ENCODE results near the gene MISP. TPM values are rescaled to one million over a fixed set of nuclear protein-coding genes. Genes with fewer than 3 reads are reported as not detected.

Gene MISP
- total and polyA plus RNA-seq, 2 donors (not counting 1 experiment from before 2014, with no cell fraction given) = not detected

DNA sequence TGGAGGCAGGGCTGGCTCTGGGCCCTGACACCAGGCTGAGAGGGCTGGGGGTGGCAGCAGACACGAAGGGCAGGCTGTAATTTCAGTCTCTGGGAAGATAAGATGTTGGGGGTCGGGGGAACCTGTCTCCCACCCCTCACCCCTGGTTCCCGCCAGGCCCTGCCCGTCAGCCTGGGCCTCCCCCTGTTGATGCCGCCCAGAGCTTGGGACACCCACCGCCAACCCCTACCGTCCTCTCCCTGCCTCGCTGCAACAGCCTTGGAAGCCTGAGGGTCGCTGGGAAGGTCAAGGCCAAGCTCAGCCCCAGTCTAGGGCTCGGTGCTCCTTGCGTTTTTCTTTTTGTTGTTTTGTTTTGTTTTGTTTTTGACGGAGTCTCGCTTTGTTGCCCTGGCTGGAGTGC is 27.7 kb upstream of the MISP start:
- DNase-seq (no peak), ATAC-seq (ENCODE audit: low read depth) (no peak)
- Mint-ChIP-seq H3K4me3 (no peak overlapping the region), H3K27ac (no peak overlapping the region), H3K27me3 (peaks cover 6% of the 10 kb centered on the region), H3K4me1 (peaks cover 11% of the 10 kb centered on the region), H3K9me3 (ENCODE audit: insufficient read depth) (no peaks in the 10 kb centered on the region)
- Histone ChIP-seq H3K9ac (ENCODE audit: low read length) (no peak overlapping the region), H3K36me3 (replicated peaks in 1 of 2; ENCODE audit: control extremely low read depth in 1 of 2, control insufficient read depth in 1 of 2, extremely low read depth in 1 of 2, insufficient read depth in 2 of 2, low read length in 1 of 2) (no peaks in the 10 kb centered on the region), H3K9me3 (ENCODE audit: control extremely low read depth in 1 of 3, control insufficient read depth in 2 of 3, insufficient read depth in 1 of 3, low read length in 2 of 3) (peaks cover 0 to 7% (median 0%) of the 10 kb centered on the region in 3 donors), H3K27me3 (replicated peaks in 1 of 4; ENCODE audit: control extremely low read depth in 1 of 4, control insufficient read depth in 3 of 4, insufficient read depth in 4 of 4, low read length in 3 of 4) (peaks cover 0 to 33% (median 6%) of the 10 kb centered on the region in 4 experiments), H4K20me1 (ENCODE audit: control insufficient read depth, insufficient read depth, low read length, poor library complexity, severe bottlenecking) (no peaks in the 10 kb centered on the region), H3K79me2 (ENCODE audit: control insufficient read depth, insufficient read depth, low read length) (no peaks in the 10 kb centered on the region), H3K4me1 (ENCODE audit: control insufficient read depth in 2 of 2, insufficient read depth in 2 of 2, low read length in 2 of 2) (peaks cover 14 to 22% of the 10 kb centered on the region in 2 donors), H3K27ac (ENCODE audit: low read length in 2 of 2) (no peak overlapping the region), H3K4me3 (ENCODE audit: control extremely low read depth in 1 of 5, extremely low read depth in 1 of 5, insufficient read depth in 1 of 5, low read depth in 2 of 5, low read length in 4 of 5) (no peak overlapping the region), H2AFZ (ENCODE audit: insufficient read depth, low read depth, low read length, poor library complexity, severe bottlenecking) (no peak overlapping the region), H3K4me2 (replicated peaks; ENCODE audit: low read depth, low read length, poor library complexity, severe bottlenecking) (peak overlapping the region; percentile 66)
- TF ChIP-seq, protein P1, sequence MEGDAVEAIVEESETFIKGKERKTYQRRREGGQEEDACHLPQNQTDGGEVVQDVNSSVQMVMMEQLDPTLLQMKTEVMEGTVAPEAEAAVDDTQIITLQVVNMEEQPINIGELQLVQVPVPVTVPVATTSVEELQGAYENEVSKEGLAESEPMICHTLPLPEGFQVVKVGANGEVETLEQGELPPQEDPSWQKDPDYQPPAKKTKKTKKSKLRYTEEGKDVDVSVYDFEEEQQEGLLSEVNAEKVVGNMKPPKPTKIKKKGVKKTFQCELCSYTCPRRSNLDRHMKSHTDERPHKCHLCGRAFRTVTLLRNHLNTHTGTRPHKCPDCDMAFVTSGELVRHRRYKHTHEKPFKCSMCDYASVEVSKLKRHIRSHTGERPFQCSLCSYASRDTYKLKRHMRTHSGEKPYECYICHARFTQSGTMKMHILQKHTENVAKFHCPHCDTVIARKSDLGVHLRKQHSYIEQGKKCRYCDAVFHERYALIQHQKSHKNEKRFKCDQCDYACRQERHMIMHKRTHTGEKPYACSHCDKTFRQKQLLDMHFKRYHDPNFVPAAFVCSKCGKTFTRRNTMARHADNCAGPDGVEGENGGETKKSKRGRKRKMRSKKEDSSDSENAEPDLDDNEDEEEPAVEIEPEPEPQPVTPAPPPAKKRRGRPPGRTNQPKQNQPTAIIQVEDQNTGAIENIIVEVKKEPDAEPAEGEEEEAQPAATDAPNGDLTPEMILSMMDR (IDR thresholded peaks at IDR 0.05) = no peak
- TF ChIP-seq EZH2 (IDR thresholded peaks at IDR 0.05; ENCODE audit: borderline replicate concordance, insufficient read depth, low read depth, low read length, poor library complexity, severe bottlenecking) = no peak
- WGBS (ENCODE audit: insufficient coverage) = 83% methylated on average over 4 of the region's 13 CpGs
- intact Hi-C loops (cut with micrococcal nuclease) = no loop called here
- ChIA-PET POLR2A (interaction anchor here (0.6 kb wide), 1 partner anchor 946 kb away, joined by 6 read pairs; no protein-coding TSS in a partner anchor), CTCF (interaction anchor here (0.6 to 1.3 kb wide), 3 partner anchors 11 to 95 kb away, joined by 3 read pairs; no protein-coding TSS in a partner anchor)

DNA sequence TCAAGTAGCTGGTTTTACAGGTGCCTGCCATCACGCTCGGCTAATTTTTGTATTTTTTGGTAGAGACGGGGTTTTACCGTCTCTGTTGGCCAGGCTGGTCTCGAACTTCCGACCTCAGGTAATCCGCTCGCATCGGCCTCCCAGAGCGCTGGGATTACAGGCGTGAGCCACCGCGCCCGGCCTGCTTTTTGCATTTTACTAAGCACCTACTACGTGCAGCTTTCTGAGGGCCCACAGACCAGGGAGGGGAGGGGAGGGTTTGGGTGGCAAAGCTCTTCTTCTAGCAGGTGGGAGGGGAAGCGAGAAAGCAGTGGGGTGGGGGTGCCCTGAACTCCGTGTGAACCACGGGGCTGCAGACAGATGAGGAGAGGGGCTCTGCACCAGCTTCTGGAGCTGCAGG is 27.2 kb upstream of the MISP start:
- Mint-ChIP-seq H3K27ac (no peak overlapping the region), H3K9me3 (ENCODE audit: insufficient read depth) (no peaks in the 10 kb centered on the region), H3K4me1 (peaks cover 11% of the 10 kb centered on the region), H3K4me3 (no peak overlapping the region), H3K27me3 (peaks cover 6% of the 10 kb centered on the region)
- no peak overlapping the region for H3K9ac ChIP-seq (ENCODE audit: low read length)
- peaks cover 0 to 7% (median 0%) of the 10 kb centered on the region in 3 donors for H3K9me3 ChIP-seq (ENCODE audit: control extremely low read depth in 1 of 3, control insufficient read depth in 2 of 3, insufficient read depth in 1 of 3, low read length in 2 of 3)
- H3K4me2 ChIP-seq (replicated peaks; ENCODE audit: low read depth, low read length, poor library complexity, severe bottlenecking) = no peak overlapping the region
- CTCF ChIA-PET = interaction anchor here (1.0 kb wide), 1 partner anchor 15 kb away, joined by 3 read pairs; no protein-coding TSS in a partner anchor
- no peak for TF ChIP-seq EZH2 (IDR thresholded peaks at IDR 0.05; ENCODE audit: borderline replicate concordance, insufficient read depth, low read depth, low read length, poor library complexity, severe bottlenecking)
- TF ChIP-seq, protein P1 (IDR thresholded peaks at IDR 0.05) = no peak
- H3K4me1 ChIP-seq (ENCODE audit: control insufficient read depth in 2 of 2, insufficient read depth in 2 of 2, low read length in 2 of 2) = peaks cover 14 to 22% of the 10 kb centered on the region in 2 donors
- no peaks in the 10 kb centered on the region for H3K79me2 ChIP-seq (ENCODE audit: control insufficient read depth, insufficient read depth, low read length)
- DNase-seq (no peak), ATAC-seq (ENCODE audit: low read depth) (no peak)
- H3K27ac ChIP-seq (ENCODE audit: low read length in 2 of 2) = no peak overlapping the region
- POLR2A ChIA-PET = interaction anchor here (0.6 kb wide), 1 partner anchor 945 kb away, joined by 6 read pairs; no protein-coding TSS in a partner anchor
- no peaks in the 10 kb centered on the region for H4K20me1 ChIP-seq (ENCODE audit: control insufficient read depth, insufficient read depth, low read length, poor library complexity, severe bottlenecking)
- intact Hi-C loops (cut with micrococcal nuclease) = no loop called here
- H3K27me3 ChIP-seq (replicated peaks in 1 of 4; ENCODE audit: control extremely low read depth in 1 of 4, control insufficient read depth in 3 of 4, insufficient read depth in 4 of 4, low read length in 3 of 4) = peaks cover 0 to 28% (median 6%) of the 10 kb centered on the region in 4 experiments
- no peak overlapping the region for H2AFZ ChIP-seq (ENCODE audit: insufficient read depth, low read depth, low read length, poor library complexity, severe bottlenecking)
- no peaks in the 10 kb centered on the region for H3K36me3 ChIP-seq (replicated peaks in 1 of 2; ENCODE audit: control extremely low read depth in 1 of 2, control insufficient read depth in 1 of 2, extremely low read depth in 1 of 2, insufficient read depth in 2 of 2, low read length in 1 of 2)
- no peak overlapping the region for H3K4me3 ChIP-seq (ENCODE audit: control extremely low read depth in 1 of 5, extremely low read depth in 1 of 5, insufficient read depth in 1 of 5, low read depth in 2 of 5, low read length in 4 of 5)
- WGBS (ENCODE audit: insufficient coverage) = 64% methylated on average over 9 of the region's 18 CpGs
